CD1c-positive myeloid dendritic cell (primary cell): ENCODE data around the gene SPHK1.

ENCODE experiments used
- DNase-seq: peaks from one replicate; pipeline ENCODE4 v3.0.0-alpha.2; 2016; ENCODE audit errors: extremely low spot score

SPHK1 gene

DNA sequence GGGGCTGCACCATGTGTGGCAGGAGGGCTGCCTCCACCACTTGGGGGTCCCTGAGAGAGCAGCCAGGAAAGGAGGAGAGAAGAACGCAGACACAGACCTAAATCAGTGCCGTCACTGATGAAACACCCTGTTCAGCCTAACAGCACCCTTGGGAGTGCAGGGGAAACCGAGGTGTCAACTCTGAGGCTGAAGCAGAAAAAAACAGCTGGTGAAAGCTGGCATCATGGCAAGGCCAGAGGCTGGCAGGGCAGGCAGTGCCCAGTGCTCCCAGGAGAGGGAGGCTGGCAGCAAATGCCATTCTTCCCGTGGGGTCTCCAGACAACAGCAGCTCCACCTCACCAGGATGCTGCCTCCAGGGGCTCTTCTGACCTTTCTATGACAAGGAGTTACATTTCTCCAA, 23.1 kb downstream of the SPHK1 start:
- DNase-seq: no peak

DNA sequence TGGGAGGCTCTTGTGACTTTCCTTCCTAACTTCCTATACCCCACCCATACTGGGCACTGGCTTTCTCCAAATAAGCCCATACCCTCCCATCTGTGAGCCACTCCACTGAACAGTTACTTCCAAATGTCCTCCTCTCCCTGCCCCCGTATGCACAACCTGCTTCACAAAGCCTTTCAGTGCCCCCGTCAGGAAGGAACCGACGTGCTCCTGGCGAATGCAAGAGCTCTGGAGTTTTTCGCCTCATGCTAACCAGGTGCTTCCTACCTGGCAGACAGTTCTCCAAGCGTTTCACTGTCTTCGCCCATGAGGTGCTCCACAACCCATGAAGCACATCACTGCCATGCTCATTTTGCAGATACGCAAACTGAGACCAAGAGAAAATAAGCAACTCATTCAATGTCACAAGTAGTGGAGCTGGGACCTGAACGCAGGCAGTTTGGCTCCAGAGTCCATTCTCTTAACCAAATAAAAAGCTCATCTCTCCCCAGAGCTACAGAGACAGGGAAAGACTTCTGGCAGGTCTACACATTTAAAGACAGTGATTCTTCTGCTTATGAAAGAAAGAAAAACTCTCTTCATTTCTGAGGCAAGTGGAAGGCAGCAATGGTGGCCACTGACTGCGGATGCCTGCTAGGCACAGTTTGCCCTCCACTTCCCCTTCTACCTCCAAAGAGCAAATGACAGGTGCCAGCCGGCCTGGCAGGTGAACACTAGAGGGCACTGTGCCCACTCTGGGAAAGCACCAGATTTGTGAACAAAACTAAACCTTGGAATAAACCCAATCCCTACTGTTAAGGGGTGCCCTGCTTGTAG, 23.8 kb downstream of the SPHK1 start:
- peak; percentile 57 for DNase-seq

DNA sequence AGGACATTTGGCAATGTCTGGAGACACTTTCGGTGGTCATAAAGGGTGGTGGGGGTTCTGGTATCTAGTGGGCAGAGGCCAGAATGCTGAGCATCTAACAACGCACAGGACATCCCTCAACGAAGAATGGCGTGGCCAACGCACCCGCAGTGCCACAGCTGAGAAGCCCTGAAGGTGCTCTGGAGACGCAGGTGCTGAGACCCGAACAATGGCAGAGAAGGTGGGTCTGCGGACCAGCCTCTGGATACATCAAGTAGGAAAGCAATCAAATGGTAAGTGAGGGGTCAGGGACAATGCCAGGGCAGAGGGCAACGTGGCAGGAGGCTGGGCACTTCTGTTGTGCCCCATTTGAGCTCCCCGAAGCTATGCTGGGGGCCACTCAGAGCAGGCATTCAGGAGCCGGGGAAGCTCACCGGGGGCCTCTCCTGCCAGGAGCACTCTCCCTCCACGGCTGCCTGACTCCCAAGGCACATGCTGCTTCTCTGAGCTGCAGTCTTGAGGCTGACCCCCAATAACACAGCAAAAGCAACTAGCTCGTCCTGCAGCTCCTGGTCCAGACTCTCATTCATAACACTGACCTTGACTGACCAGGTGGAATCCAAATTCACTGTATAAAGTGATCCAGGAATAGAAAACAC, 26.0 kb downstream of the SPHK1 start:
- DNase-seq: no peak

DNA sequence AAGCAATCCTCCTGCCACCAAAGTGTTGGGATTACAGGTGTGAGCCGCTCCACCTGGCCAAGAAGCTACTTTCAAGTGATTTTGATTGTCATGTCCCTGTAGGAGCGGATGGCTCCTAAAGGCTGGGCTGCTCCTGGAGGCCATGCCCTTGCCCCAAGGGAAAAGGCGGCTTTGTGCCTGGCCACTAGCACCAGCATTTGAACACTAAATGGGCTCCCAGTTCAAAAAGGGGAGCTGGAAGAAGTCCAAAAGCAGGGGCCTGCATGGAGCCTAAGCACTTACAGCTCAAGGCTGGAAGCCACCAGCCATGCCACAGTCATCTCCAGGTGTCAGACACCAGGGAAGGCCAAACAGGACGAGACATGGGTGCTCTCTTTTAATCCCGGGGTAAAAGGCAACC, 26.8 kb downstream of the SPHK1 start:
- DNase-seq: no peak

DNA sequence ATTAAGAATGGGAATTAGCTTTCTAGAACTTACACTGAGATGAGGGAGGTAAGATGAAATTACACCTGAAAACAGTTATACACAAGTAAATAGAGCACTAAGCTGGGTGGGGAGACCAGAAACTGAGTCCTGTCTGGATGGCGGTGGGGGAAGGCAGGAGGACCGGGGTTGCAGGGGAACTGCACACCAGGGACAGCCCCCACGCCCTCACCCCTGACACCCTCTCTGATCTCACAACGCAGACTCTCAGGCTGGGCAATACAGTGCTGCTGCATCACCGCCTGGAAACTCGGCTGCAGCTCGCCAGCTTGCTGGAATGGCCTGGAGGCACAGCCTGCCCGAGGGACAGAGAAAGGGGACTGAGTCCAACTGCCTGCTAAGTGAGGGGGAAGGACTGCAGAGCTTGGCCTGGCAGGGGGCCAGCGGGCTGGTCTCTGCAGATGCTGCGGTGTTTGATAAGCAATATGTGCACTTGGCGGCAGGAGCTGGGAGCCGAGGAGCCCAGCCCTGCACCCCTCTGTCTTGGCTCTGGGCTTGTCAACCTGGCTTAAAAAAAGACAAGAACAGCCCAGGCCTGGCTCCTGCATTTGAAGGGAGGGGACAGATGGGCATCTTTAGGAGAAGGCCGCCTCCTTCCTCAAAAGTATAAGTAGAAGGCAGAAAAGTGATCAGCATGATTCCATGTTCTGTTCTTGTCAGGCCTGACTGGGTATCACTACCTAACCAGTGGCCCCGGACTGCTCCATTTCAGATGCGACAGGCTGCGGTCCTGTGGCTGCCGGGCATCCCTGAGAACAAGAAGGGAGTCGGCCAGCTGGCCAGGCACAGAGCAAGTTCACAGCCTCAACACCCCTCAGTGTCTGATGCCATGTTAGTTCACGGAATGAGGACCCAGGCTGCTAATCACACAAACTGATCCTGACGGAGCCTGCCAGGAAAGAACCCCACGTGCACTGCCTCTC, 30.2 kb downstream of the SPHK1 start:
- DNase-seq: no peak

DNA sequence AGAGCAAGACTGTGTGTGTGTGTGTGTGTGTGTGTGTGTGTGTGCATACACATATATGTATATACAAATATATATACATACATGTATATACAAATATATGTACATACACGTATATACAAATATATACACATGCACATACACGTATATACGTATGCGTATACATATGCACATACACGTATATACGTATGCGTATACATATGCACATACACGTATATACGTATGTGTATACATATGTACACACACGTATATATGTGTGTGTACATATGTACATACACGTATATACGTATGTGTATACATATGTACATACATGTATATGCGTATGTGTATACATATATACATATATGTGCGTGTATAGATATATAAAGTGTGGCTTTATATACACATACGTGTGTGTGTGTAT, 31.4 kb downstream of the SPHK1 start:
- DNase-seq: no peak

DNA sequence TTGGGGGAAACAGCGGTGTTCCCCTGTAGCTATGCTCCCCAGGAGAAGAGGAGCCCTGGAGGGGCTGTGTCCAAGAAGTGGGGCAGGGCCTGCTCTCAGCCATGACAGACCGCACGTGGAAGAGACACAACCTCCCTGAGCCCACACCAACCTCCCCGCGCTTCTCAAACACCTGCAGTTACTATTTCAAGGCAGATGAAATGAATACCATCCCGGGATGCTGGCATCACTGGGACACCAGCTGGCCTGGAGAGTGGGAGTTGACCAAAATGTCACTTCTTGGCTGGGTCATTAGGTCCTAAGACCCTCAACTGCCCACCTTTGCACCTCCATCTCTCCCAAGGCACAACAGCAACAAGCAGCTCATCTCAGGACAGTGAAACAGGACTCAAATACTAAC, 32.0 kb downstream of the SPHK1 start:
- no peak for DNase-seq

DNA sequence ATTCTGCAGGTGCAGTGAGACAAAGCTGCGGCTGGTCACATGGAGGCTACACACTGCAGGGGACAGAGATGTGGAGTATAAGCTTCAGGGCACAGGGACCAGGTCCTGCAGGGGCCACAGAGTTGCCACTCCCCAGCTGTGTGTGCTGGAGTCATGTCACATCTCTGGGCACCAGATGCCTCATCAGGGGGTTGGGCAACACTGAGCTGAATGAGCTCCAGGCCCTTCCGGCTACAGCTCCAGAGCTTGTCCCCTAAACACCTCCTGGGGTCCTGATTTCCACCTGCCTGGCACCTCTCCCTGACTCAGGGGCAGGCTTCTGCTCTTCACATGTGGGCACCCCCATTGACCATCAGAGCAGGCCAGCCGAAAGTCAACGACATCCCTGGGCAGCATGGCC, 32.5 kb downstream of the SPHK1 start:
- DNase-seq: no peak

DNA sequence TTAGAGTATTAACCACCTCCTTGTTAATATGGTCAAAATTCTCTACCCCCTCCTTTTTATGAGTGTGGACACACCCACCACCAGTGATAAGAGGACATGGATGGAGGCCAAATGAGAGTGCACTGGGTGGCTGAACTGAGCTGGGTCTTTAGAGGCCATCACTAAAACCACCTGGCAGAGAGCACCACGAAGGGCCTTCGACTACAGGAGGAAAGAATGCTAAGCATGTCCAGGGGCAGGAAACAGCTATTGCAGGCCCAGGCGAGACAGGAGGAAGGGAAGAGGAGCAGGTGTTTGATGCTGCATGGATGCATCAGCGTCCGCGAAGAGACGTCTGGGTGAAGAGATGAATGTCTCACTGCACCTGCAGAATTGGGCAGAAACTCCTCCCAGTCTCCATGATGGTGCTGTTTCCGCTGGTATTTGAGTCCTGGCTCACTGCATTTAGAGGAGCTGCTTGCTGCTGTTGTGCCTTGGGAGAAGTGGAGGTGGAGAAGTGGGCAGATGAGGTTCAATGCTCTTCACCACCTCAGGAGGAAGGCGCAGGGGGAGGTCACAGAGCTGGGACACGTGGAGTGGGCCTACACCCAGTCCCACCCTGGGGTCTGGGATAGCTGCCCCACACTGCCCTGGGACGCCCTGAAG, 33.2 kb downstream of the SPHK1 start:
- no peak for DNase-seq

DNA sequence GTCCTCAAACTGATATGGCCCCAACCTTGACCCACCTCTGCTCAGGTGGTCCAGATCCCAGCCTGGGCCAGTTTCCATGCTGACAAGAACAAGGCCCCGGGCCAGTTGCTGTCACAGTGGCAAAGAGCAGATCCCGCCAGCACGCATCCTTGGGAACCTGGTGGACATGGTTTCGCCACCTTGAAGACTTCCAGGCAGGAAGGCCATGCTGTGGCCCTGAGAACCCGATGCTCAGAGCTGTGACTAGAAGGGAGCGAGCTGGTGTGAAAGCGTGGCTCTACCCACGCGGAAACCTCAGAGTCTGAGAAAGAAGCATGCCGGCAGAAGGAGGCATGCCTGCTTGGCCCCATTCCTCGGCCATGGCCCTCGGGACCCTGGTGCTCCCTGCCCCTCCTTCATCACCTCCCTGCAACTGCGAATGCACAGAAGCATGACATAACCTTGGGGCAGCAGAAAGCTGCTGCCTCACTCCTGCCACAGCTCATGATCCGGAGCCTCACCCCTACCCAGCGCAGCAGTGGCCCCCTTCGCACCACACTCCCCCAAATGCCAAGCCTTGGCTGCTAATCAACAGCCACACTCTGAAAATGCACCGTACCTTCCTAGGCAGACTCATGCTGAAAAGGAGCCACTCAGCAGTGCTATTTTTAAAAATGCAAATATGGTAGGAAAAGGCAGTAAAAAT, 35.3 kb downstream of the SPHK1 start:
- DNase-seq: no peak

DNA sequence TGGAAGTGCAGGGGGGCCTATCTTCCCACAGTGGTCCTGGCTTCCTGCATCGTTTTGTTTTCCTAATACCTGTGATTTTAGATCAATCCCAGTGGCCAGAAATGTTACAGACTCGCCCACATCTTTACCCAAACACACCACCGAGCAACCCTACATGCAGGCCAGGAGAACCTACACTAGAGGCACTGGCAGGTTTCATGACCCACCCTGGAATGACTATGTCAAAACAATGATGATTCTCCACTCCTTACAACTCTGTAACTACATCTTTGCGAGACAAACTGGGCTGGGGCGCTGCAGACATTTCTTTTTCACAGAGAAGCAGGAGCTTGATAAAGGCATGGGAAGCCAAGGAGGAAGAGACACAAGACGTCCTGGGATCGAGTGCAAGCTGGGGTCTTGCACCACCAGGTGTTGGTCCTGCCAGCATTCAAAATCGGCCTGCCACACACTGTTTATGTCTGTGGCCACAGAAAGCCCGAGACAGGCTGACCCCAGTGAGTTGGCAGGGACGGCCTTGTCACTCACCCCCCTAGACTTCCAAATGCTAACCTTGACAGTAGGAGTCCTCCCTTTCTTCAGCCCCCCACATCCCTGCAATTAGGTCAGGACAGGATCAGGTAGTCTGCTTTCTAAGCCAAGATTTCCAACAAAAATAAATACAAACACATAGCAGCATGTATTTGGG, 36.1 kb downstream of the SPHK1 start:
- DNase-seq: no peak

DNA sequence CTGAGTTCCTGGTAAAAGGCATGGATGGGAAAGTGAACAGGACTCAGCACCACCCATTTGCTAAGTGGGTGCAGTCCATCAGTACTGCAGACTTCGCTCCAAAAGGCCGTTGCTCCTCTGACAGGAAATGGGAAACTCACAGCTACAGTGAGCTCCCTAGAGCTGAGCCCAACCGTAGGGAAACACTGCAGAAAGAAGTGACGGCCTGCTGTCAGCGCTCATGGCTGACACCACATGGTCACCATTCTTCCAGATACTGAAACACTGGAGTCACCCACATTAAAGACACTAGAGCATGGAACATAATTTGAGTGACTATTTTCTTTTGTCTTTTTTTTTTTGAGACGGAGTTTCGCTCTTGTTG, 36.6 kb downstream of the SPHK1 start:
- DNase-seq: no peak

DNA sequence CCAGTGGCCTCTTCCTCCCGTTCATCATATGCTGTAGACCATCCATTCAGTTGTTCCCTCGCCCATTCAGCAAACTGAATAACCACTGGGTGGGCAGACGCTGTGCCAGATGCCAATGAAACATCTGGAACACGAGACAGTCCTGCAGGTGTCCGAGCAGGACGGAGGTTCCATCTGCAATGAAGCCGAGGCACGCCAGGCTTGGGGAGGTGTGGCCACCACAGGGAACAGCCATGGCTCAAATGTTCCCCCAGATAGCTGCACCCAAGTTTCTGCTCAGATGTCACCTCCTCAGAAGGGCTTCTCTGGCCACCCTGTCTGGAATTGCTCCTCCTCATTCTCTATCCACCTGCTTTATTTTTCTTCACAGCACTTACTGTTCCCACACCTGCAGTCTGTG, 38.0 kb downstream of the SPHK1 start:
- DNase-seq: no peak

DNA sequence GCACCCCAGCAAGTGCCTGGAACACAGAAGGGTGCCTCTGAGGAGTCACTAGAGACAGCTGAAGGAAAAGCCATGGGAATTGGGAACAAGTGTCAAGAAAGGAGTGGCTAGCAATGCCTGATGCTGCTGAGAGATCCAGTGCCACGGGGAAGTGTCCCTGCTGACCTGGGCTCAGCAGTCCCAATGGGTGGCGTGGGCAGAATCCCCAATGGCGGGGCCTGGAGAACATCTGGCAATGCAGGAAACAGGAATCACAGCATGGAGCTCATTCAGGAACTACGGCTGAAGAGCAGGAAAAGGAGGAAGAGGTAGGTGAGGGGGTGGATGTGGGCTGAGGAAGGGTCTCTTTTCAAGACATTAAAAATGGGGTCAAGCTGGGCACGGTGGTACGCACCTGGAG, 38.5 kb downstream of the SPHK1 start:
- DNase-seq: no peak

DNA sequence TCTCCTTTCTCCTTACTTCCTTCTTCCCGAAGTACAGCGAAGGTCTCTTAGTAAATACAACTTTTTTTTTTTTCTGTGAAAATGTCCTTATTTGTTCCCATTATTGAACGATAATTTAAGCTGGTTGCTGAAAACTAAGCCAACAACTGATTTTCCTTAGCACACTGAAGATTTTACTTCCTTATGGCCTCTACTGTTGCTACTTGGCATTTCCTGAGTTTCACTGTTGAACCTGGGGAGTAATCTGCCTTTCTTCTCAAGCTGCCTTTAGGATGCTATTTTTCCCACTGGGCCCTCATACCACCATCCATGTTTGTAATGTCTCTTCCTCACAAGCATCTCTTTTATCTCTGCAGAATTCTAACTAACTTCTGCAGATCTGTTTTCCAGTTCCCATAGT, 42.4 kb downstream of the SPHK1 start:
- no peak for DNase-seq

DNA sequence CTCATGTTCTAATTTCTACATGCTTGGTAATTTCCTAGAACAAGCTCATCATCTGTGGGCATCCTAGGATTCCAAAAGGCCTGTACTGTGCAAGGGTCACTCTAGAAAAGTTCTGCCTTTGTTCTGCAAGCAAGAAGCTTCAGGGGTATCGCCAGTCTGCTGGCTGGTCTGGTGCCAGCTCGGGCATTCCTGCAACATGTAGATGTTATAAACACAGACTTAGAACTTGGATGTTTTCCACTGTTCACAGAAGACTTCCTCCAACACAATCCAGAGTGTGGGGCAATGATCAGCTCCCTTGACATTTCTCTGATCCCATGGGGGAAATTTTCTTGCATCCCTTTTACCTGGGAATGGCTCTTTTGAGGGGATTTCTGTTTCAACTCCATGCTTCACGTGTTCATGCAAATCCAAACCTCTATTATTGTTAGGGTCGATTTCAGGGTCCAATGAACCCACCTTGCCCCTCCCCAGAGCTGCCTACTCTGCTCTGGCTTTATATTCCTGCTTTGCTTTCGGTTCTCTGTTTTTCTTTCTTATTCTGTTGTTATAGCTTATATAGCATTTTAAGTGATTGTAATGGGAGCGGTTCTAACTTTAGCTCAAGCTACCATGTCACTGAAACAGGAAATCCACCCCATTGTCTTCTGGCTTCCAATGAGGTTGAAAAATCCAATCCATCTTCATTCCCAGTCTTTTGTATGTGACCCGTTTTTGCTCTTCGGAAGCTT, 43.3 kb downstream of the SPHK1 start:
- no peak for DNase-seq

DNA sequence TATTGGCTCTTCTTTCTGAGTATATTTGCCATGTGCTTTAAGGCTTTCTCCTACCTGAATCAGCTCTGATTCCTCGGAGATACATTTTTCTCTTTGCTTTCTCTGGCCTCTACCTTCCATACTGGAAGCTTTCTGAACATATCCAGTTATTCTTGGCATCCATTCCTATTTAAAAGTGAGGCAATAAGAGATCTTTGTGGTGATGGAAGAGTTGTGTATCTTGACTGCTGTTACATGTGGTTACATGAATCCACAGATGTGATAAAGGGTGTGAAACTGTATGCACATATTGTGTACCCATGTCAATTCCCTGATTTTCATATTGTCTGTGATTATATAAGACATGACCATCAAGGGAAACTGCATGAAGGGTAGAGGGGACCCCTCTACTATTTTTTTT, 44.1 kb downstream of the SPHK1 start:
- no peak for DNase-seq

DNA sequence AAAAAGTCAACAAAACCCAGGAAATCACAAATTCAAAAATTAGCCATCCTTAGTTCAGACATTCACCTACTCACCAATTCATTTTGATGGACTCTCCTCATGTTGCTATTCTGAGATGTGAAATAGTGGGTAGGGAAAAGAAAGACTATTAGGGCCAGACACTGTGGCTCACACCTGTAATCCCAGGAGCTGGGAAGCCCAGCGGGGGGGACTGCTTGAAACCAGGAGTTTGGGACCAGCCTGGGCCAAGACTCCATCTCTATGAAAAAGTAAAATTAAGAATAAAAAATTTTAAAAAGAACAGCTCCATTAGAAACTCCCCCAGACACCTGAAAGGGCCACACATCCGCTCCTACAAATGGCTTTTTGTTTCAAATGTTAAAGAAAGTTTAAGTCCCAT, 47.1 kb downstream of the SPHK1 start:
- DNase-seq: no peak

DNA sequence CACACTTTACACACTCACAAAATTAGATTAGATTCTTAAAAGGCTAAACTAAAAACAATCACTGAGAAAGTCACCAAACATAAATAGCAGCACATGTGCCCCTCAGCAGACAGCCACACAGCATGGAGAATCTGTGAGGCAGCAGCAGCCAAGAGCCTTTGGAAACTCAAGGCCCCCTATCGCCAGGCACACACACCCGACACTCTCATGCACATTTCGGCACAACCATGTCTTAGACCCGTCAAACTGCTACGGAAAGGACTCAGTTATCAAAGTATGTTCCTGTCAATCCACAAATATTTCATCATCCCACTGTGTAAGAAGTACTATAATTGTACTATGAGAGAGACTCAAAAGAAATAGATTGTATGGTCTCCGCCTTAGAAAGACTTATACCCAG, 47.6 kb downstream of the SPHK1 start:
- DNase-seq: no peak

DNA sequence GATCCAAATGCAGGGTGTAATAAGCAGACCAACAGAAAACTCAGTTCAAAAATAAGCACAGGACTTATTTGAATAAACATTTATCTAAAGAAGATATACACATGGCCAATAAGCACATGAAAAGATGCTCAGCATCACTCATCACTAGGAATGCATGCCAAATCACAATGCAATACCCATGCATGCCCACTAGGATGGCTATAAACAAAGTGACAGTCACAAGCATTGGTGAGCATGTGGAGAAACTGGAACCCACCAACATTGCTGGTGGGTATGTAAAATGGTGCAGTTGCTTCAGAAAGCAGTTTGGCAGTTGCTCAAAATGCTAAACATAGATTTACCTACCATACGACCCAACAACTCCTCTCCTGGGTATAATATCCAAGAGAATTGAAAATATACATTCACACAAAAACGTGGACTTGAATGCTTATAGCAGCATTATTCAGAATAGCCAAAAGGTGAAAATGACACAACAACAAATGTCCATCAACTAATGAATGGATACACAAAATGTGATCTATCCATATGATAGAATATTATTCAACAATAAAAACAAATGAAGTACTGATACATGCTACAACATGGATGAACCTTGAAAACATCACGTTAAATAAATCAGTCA, 48.4 kb downstream of the SPHK1 start:
- peak; percentile 15 for DNase-seq
